Astrocyte (in vitro differentiated cells and primary cell): ENCODE data around the gene WWP2.

ENCODE experiments used
- EZH2 ChIP-seq: IDR thresholded peaks from 2 replicates; pipeline ENCODE4 v1.6.1; 2012; ENCODE audit warnings: mild to moderate bottlenecking, low read length, inconsistent platforms; ENCODE audit not compliant: insufficient read depth
- TF ChIP-seq, protein P1 (sequence below): IDR thresholded peaks from 2 replicates; pipeline ENCODE4 v1.5.1; 2011; ENCODE audit warnings: low read depth, mild to moderate bottlenecking, inconsistent platforms, low read length, moderate library complexity; ENCODE audit not compliant: insufficient read depth

DNA sequence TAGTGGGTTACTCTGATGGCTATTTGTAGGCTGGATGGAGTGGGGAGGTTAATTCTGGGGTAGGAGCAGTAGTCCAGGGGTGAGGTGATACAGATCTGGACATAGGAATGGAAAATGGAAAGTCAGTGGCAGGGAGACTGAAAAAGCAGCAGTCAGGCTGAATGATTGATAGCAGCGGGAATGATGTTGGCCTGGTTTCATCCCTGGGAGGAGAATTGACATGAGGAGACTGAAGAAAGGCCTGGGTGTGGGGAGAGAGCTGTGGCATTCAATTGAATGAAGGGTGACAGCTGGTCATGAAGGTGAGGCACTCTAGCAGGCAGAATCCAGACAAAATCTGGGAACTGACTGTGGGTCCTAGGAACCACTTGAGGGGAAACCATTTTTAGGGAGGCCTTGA lies 154.3 kb downstream of the WWP2 start:
- TF ChIP-seq, protein P1, sequence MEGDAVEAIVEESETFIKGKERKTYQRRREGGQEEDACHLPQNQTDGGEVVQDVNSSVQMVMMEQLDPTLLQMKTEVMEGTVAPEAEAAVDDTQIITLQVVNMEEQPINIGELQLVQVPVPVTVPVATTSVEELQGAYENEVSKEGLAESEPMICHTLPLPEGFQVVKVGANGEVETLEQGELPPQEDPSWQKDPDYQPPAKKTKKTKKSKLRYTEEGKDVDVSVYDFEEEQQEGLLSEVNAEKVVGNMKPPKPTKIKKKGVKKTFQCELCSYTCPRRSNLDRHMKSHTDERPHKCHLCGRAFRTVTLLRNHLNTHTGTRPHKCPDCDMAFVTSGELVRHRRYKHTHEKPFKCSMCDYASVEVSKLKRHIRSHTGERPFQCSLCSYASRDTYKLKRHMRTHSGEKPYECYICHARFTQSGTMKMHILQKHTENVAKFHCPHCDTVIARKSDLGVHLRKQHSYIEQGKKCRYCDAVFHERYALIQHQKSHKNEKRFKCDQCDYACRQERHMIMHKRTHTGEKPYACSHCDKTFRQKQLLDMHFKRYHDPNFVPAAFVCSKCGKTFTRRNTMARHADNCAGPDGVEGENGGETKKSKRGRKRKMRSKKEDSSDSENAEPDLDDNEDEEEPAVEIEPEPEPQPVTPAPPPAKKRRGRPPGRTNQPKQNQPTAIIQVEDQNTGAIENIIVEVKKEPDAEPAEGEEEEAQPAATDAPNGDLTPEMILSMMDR, result no peak
- TF ChIP-seq EZH2, result no peak
